Upper lobe of right lung (tissue), 1 donor: Measurements from ENCODE around the gene INSRR. TPM values are rescaled to one million over a fixed set of nuclear protein-coding genes. Genes with fewer than 3 reads are reported as not detected.
A peak's percentile ranks its signal among the peaks of the same experiment; 100 is the strongest.

ENCODE experiments used
- ATAC-seq: fragments of 200-7000 bp; cut with Tn5 transposase; one replicate; pipeline ENCODE4 v1.9.1; 2020; ENCODE audit warnings: mild to moderate bottlenecking, moderate library complexity
- DNase-seq: peaks from one replicate; pipeline ENCODE4 v3.0.0-alpha.2; 2020
- H3K27ac ChIP-seq: fragments of 200-600 bp; one replicate; pipeline ENCODE4 v1.8.0; 2022
- H3K27me3 ChIP-seq: fragments of 200-600 bp; one replicate; pipeline ENCODE4 v1.8.0; 2022; ENCODE audit warnings: mild to moderate bottlenecking
- H3K36me3 ChIP-seq: fragments of 200-600 bp; one replicate; pipeline ENCODE4 v1.8.0; 2022
- H3K4me1 ChIP-seq: fragments of 200-600 bp; one replicate; pipeline ENCODE4 v1.8.0; 2022
- H3K4me3 ChIP-seq: fragments of 200-600 bp; one replicate; pipeline ENCODE4 v1.8.0; 2022; ENCODE audit warnings: mild to moderate bottlenecking
- H3K9me3 ChIP-seq: fragments of 200-600 bp; one replicate; pipeline ENCODE4 v1.8.0; 2022
- CTCF ChIP-seq: fragments of 200-600 bp; IDR thresholded peaks from one replicate; pipeline ENCODE4 v1.8.0; 2022; ENCODE audit warnings: antibody characterized with exemption
- intact Hi-C: fragments of 100-400 bp; cut with DNase I; formaldehyde crosslinking; loops from one replicate; pipeline ENCODE4 v1.11.0; 2022
- total RNA-seq: library from RNA; stranded (reverse); fragmentation: NEBNext Ultra II Directional; extraction: Animal tissue kit (Norgen Biotek cat#: 25700); gene quantifications from one replicate; pipeline ENCODE4 v1.2.1, GENCODE V29; 2021
- donor health status: DM: no; HTN: yes; CAD: no; lungs with severe emphysema.

Gene INSRR
- total RNA-seq, 1 donor from 2014 or later = not detected

- DNase-seq (no peak), ATAC-seq (no peak)
- TF ChIP-seq CTCF = no peak
- Histone ChIP-seq H3K4me1 (no peaks in the 10 kb centered on the region), H3K27me3 (peaks cover 5% of the 10 kb centered on the region), H3K36me3 (no peaks in the 10 kb centered on the region), H3K9me3 (no peaks in the 10 kb centered on the region), H3K4me3 (no peak overlapping the region), H3K27ac (no peak overlapping the region)
- intact Hi-C loops = no loop called here
Measured at GRCh38 chr1:156881101-156881500, 22.2 kb upstream of the INSRR start.

GRCh38 chr1:156880473-156880872 lies 21.6 kb upstream of the INSRR start:
- TF ChIP-seq CTCF = no peak
- Histone ChIP-seq H3K36me3 (no peaks in the 10 kb centered on the region), H3K27me3 (peaks cover 5% of the 10 kb centered on the region), H3K4me3 (no peak overlapping the region), H3K9me3 (no peaks in the 10 kb centered on the region), H3K27ac (no peak overlapping the region), H3K4me1 (no peaks in the 10 kb centered on the region)
- no peak for ATAC-seq
- DNase-seq = no peak
- intact Hi-C loops = no loop called here

- Histone ChIP-seq H3K4me1 (no peaks in the 10 kb centered on the region), H3K27ac (no peak overlapping the region), H3K4me3 (no peak overlapping the region), H3K27me3 (peaks cover 5% of the 10 kb centered on the region), H3K9me3 (no peaks in the 10 kb centered on the region), H3K36me3 (no peaks in the 10 kb centered on the region)
- no peak for TF ChIP-seq CTCF
- no peak for DNase-seq
- ATAC-seq = no peak
- intact Hi-C loops = no loop called here
Measured at GRCh38 chr1:156879876-156880275, 21.0 kb upstream of the INSRR start.

GRCh38 chr1:156877433-156878170 lies 18.7 kb upstream of the INSRR start:
- Histone ChIP-seq H3K36me3 (no peaks in the 10 kb centered on the region), H3K4me1 (no peaks in the 10 kb centered on the region), H3K4me3 (no peak overlapping the region), H3K27ac (no peak overlapping the region), H3K27me3 (peaks cover 5% of the 10 kb centered on the region), H3K9me3 (no peaks in the 10 kb centered on the region)
- no peak for DNase-seq
- ATAC-seq = no peak
- no peak for TF ChIP-seq CTCF
- intact Hi-C loops = no loop called here

- TF ChIP-seq CTCF = no peak
- Histone ChIP-seq H3K36me3 (no peaks in the 10 kb centered on the region), H3K27ac (no peak overlapping the region), H3K27me3 (peaks cover 5% of the 10 kb centered on the region), H3K9me3 (no peaks in the 10 kb centered on the region), H3K4me1 (no peaks in the 10 kb centered on the region), H3K4me3 (no peak overlapping the region)
- intact Hi-C loops = no loop called here
- ATAC-seq (peak; percentile 7), DNase-seq (no peak)
Measured at GRCh38 chr1:156876281-156876680, 17.4 kb upstream of the INSRR start.

- intact Hi-C loops = no loop called here
- Histone ChIP-seq H3K36me3 (no peaks in the 10 kb centered on the region), H3K4me3 (no peak overlapping the region), H3K9me3 (no peaks in the 10 kb centered on the region), H3K4me1 (no peaks in the 10 kb centered on the region), H3K27ac (no peak overlapping the region), H3K27me3 (peaks cover 5% of the 10 kb centered on the region)
- no peak for TF ChIP-seq CTCF
- DNase-seq = no peak
- ATAC-seq = no peak
Measured at GRCh38 chr1:156875341-156875615, 16.4 kb upstream of the INSRR start.
